Left ventricle myocardium inferior (tissue), 1 donor: Measurements from ENCODE around the gene RAD51B. TPM values are rescaled to one million over a fixed set of nuclear protein-coding genes. Genes with fewer than 3 reads are reported as not detected.

ENCODE experiments used
- DNase-seq: peaks from one replicate; pipeline ENCODE4 v3.0.0-alpha.2; 2020
- H3K27ac ChIP-seq: fragments of 200-600 bp; replicated peaks from 2 replicates; pipeline ENCODE4 v1.8.0; 2021
- H3K27me3 ChIP-seq: fragments of 200-600 bp; 2 replicates; pipeline ENCODE4 v1.8.0; 2021; ENCODE audit warnings: low read depth
- H3K36me3 ChIP-seq: fragments of 200-600 bp; 2 replicates; pipeline ENCODE4 v1.8.0; 2021
- H3K4me1 ChIP-seq: fragments of 200-600 bp; 2 replicates; pipeline ENCODE4 v1.8.0; 2021
- H3K4me3 ChIP-seq: fragments of 200-600 bp; 2 replicates; pipeline ENCODE4 v1.8.0; 2021; ENCODE audit warnings: mild to moderate bottlenecking, moderate library complexity
- H3K9me3 ChIP-seq: fragments of 200-600 bp; replicated peaks from 2 replicates; pipeline ENCODE4 v1.8.0; 2021
- CTCF ChIP-seq: fragments of 200-600 bp; IDR thresholded peaks from 2 replicates; pipeline ENCODE4 v1.8.0; 2021; ENCODE audit warnings: antibody characterized with exemption, mild to moderate bottlenecking, borderline replicate concordance
- intact Hi-C: fragments of 100-400 bp; cut with micrococcal nuclease; formaldehyde crosslinking; loops from one replicate; pipeline ENCODE4 v1.11.0; 2022
- total RNA-seq: library from RNA; stranded (reverse); fragmentation: NEBNext Ultra II Directional; extraction: Animal tissue kit (Norgen Biotek cat#: 25700); gene quantifications from one replicate; pipeline ENCODE4 v1.2.1, GENCODE V29; 2021
- donor health status: DM: no; HTN: yes; CAD: no; lungs with severe emphysema.

RAD51B gene
- total RNA-seq, 1 donor from 2014 or later = 2.4 TPM

- Histone ChIP-seq H3K27ac (peak overlapping the region; percentile 54), H3K4me3 (no peak overlapping the region), H3K36me3 (no peaks in the 10 kb centered on the region), H3K4me1 (peaks cover 23% of the 10 kb centered on the region), H3K9me3 (no peaks in the 10 kb centered on the region), H3K27me3 (no peaks in the 10 kb centered on the region)
- TF ChIP-seq CTCF = no peak
- intact Hi-C loops = no loop called here
- DNase-seq = no peak
Measured at GRCh38 chr14:68752271-68753006, 932.9 kb downstream of the RAD51B start.

- no peak for DNase-seq
Measured at GRCh38 chr14:68753690-68754089, 934.1 kb downstream of the RAD51B start.

GRCh38 chr14:68755016-68755353 is 935.4 kb downstream of the RAD51B start:
- Histone ChIP-seq H3K4me3 (no peak overlapping the region), H3K27me3 (no peaks in the 10 kb centered on the region), H3K27ac (no peak overlapping the region), H3K9me3 (no peaks in the 10 kb centered on the region), H3K4me1 (peaks cover 33% of the 10 kb centered on the region), H3K36me3 (no peaks in the 10 kb centered on the region)
- intact Hi-C loops = no loop called here
- no peak for DNase-seq
- no peak for TF ChIP-seq CTCF

More at GRCh38 chr14:68753690-68754089, 934.1 kb downstream of the RAD51B start:
- no peaks in the 10 kb centered on the region for H3K27me3 ChIP-seq
- intact Hi-C loops = no loop called here
- no peak for TF ChIP-seq CTCF
- H3K4me3 ChIP-seq = no peak overlapping the region
- H3K36me3 ChIP-seq = no peaks in the 10 kb centered on the region
- no peak overlapping the region for H3K27ac ChIP-seq
- peaks cover 34% of the 10 kb centered on the region for H3K4me1 ChIP-seq
- no peaks in the 10 kb centered on the region for H3K9me3 ChIP-seq

GRCh38 chr14:68756000-68756481 is 936.5 kb downstream of the RAD51B start:
- TF ChIP-seq CTCF = no peak
- H3K36me3 ChIP-seq = no peaks in the 10 kb centered on the region
- H3K9me3 ChIP-seq = no peaks in the 10 kb centered on the region
- no peak overlapping the region for H3K4me3 ChIP-seq
- H3K27me3 ChIP-seq = no peaks in the 10 kb centered on the region
- peaks cover 39% of the 10 kb centered on the region for H3K4me1 ChIP-seq
- H3K27ac ChIP-seq = no peak overlapping the region
- intact Hi-C loops = no loop called here
- no peak for DNase-seq

- H3K27me3 ChIP-seq = no peaks in the 10 kb centered on the region
- DNase-seq = no peak
- no peak overlapping the region for H3K27ac ChIP-seq
- peaks cover 39% of the 10 kb centered on the region for H3K4me1 ChIP-seq
- no peaks in the 10 kb centered on the region for H3K36me3 ChIP-seq
- H3K4me3 ChIP-seq = no peak overlapping the region
- no peaks in the 10 kb centered on the region for H3K9me3 ChIP-seq
- intact Hi-C loops = no loop called here
- TF ChIP-seq CTCF = no peak
Measured at GRCh38 chr14:68756734-68757133, 937.2 kb downstream of the RAD51B start.
